Progenitor cell of endocrine pancreas (in vitro differentiated cells): ENCODE measurements around the gene S100A14. TPM values are rescaled to one million over a fixed set of nuclear protein-coding genes. Genes with fewer than 3 reads are reported as not detected.
"Not testable (repeated sequence)": the region's sequence is repeated elsewhere in the genome, so short reads cannot be mapped to it uniquely, and the experiment has no call there.

Experiments used
- DNase-seq: peaks from one replicate; pipeline ENCODE4 v3.0.0; 2021; ENCODE audit warnings: low spot score; ENCODE audit not compliant: unreplicated experiment
- H3K27ac Mint-ChIP-seq: 2 replicates; pipeline ENCODE4 v1.8.0; 2021; ENCODE audit warnings: mild to moderate bottlenecking, moderate library complexity, mixed read lengths
- H3K27me3 Mint-ChIP-seq: 2 replicates; pipeline ENCODE4 v1.8.0; 2021; ENCODE audit warnings: mixed read lengths
- H3K36me3 Mint-ChIP-seq: 2 replicates; pipeline ENCODE4 v1.8.0; 2022; ENCODE audit warnings: mixed read lengths; ENCODE audit not compliant: insufficient read depth
- H3K4me1 Mint-ChIP-seq: 2 replicates; pipeline ENCODE4 v1.8.0; 2021; ENCODE audit warnings: low read depth, mixed read lengths
- H3K4me3 Mint-ChIP-seq: 2 replicates; pipeline ENCODE4 v1.8.0; 2021; ENCODE audit warnings: low read depth, mild to moderate bottlenecking, moderate library complexity, mixed read lengths
- H3K9me3 Mint-ChIP-seq: 2 replicates; pipeline ENCODE4 v1.8.0; 2021; ENCODE audit warnings: low read depth, mixed read lengths
- total RNA-seq: library from RNA; stranded (reverse); gene quantifications from 2 replicates; pipeline ENCODE4 v1.2.1, GENCODE V29; 2021
- TF ChIP-seq, protein P1 (sequence below): fragments of 200-600 bp; sonication (generic); IDR thresholded peaks from one replicate; pipeline ENCODE4 v1.5.0; 2021; ENCODE audit warnings: antibody characterized with exemption, mild to moderate bottlenecking; ENCODE audit not compliant: unreplicated experiment

S100A14 gene
- total RNA-seq, 1 donor from 2014 or later = 1.4 TPM

DNA sequence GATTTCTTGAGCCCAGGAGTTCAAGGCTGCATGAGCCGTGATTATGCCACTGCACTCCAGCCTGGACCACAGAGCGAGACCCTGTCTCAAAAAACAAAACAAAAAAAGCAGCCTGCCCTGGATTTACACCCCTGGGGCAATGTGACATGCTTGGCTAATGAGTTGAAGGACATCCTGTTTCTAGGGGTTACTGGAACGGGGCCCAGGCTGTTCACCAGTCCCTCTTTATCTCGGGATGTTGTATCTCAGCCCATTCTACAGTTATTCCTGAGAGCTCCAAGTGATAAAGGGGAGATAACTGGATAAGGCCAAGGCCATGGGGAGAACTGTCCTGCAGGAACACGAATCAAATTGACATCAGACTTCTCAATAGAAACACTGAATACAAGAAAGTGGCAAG lies 28.8 kb downstream of the S100A14 start:
- no peak for DNase-seq

DNA sequence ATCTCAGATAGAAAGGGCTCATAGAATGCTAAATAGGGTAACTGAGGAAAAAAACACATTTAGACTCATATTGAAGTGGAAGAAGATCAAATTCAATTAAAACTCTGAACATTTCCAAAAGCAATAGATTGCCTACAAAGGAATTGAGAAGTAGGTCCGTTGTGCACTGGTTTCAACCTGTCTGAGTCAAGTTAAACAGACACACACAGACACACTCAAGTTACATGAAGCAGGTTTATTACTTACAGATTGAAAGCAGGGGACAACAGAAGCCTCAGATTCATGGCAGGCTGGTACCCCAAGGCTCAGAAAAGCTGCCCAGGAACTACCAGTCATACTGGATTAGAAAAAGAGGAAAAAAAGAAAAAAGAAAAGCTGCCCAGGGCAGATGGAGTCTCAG lies 29.8 kb downstream of the S100A14 start:
- H3K36me3 Mint-ChIP-seq = no peaks in the 10 kb centered on the region
- no peak overlapping the region for H3K4me3 Mint-ChIP-seq
- DNase-seq = no peak
- no peaks in the 10 kb centered on the region for H3K9me3 Mint-ChIP-seq
- no peaks in the 10 kb centered on the region for H3K27me3 Mint-ChIP-seq
- peak overlapping the region; percentile 65 for H3K27ac Mint-ChIP-seq
- TF ChIP-seq, protein P1, sequence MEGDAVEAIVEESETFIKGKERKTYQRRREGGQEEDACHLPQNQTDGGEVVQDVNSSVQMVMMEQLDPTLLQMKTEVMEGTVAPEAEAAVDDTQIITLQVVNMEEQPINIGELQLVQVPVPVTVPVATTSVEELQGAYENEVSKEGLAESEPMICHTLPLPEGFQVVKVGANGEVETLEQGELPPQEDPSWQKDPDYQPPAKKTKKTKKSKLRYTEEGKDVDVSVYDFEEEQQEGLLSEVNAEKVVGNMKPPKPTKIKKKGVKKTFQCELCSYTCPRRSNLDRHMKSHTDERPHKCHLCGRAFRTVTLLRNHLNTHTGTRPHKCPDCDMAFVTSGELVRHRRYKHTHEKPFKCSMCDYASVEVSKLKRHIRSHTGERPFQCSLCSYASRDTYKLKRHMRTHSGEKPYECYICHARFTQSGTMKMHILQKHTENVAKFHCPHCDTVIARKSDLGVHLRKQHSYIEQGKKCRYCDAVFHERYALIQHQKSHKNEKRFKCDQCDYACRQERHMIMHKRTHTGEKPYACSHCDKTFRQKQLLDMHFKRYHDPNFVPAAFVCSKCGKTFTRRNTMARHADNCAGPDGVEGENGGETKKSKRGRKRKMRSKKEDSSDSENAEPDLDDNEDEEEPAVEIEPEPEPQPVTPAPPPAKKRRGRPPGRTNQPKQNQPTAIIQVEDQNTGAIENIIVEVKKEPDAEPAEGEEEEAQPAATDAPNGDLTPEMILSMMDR = no peak
- H3K4me1 Mint-ChIP-seq = peaks cover 8% of the 10 kb centered on the region

More for the DNA sequence above, 28.8 kb downstream of the S100A14 start:
- Mint-ChIP-seq H3K36me3 (no peaks in the 10 kb centered on the region), H3K27ac (no peak overlapping the region), H3K27me3 (no peaks in the 10 kb centered on the region), H3K4me3 (no peak overlapping the region), H3K9me3 (no peaks in the 10 kb centered on the region), H3K4me1 (peaks cover 8% of the 10 kb centered on the region)
- TF ChIP-seq, protein P1 = no peak

DNA sequence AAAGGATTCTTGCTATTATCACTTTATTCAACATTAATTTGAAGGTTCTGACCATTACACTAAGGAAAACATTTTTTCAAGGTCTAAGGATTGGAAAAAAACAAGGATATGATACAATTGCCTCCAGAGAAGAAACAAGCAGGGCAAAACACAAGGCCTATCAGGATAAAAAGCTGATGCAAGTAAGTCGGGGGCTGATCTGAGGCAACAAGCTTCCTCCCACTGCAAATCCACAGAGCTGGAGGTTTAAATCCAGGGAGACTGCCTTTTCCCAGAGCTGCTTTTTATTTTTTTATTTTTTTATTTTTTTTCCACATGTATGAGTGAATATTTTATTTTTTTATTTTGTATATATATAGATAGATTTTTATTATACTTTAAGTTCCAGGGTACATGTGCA lies 31.1 kb downstream of the S100A14 start:
- Mint-ChIP-seq H3K4me3 (no peak overlapping the region), H3K9me3 (no peaks in the 10 kb centered on the region), H3K27me3 (no peaks in the 10 kb centered on the region), H3K27ac (no peak overlapping the region), H3K4me1 (peaks cover 8% of the 10 kb centered on the region), H3K36me3 (no peaks in the 10 kb centered on the region)
- DNase-seq = no peak
- TF ChIP-seq, protein P1 = no peak

DNA sequence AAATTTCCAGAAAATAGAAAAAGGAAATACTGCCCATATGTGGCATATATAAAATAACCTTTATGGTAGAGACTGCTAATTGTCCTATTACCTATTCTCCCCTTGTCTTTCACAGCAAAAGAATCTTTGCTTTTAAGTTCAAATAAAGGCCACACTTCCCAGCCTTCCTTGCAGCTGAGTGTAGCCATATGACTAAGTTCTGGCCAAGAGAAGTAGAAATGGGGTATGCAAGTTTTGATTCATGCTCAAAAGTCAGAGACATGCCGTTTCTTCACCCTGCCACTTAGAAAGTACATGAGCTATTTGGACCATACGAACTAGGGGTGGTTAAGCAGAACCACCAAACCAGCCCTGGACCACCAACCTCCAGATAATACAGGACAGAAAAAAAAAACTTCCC lies 32.1 kb downstream of the S100A14 start:
- TF ChIP-seq, protein P1 = no peak
- H3K4me1 Mint-ChIP-seq = peaks cover 8% of the 10 kb centered on the region
- no peaks in the 10 kb centered on the region for H3K27me3 Mint-ChIP-seq
- no peak for DNase-seq
- no peak overlapping the region for H3K4me3 Mint-ChIP-seq
- no peaks in the 10 kb centered on the region for H3K9me3 Mint-ChIP-seq
- no peak overlapping the region for H3K27ac Mint-ChIP-seq
- no peaks in the 10 kb centered on the region for H3K36me3 Mint-ChIP-seq

DNA sequence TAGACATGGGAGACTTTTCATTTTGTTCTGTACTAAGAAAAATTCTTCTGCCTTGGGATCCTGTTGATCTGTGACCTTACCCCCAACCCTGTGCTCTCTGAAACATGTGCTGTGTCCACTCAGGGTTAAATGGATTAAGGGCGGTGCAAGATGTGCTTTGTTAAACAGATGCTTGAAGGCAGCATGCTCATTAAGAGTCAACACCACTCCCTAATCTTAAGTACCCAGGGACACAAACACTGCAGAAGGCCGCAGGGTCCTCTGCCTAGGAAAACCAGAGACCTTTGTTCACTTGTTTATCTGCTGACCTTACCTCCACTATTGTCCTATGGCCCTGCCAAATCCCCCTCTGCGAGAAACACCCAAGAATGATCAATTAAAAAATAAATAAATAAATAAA lies 32.6 kb downstream of the S100A14 start:
- not testable (repeated sequence) for H3K4me1 Mint-ChIP-seq, H3K27me3 Mint-ChIP-seq, H3K4me3 Mint-ChIP-seq, H3K9me3 Mint-ChIP-seq, H3K27ac Mint-ChIP-seq, DNase-seq, H3K36me3 Mint-ChIP-seq

DNA sequence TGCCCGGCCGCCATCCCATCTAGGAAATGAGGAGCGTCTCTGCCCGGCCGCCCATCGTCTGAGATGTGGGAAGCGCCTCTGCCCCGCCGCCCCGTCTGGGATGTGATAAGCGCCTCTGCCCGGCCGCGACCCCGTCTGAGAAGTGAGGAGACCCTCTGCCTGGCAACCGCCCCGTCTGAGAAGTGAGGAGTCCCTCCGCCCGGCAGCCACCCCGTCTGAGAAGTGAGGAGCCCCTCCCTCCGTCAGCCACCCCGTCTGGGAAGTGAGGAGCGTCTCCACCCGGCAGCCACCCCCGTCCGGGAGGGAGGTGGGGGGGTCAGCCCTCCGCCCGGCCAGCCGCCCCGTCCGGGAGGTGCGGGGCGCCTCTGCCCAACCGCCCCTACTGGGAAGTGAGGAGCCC lies 33.3 kb downstream of the S100A14 start:
- DNase-seq, H3K4me3 Mint-ChIP-seq, H3K9me3 Mint-ChIP-seq, H3K27ac Mint-ChIP-seq, H3K36me3 Mint-ChIP-seq, H3K27me3 Mint-ChIP-seq: not testable (repeated sequence)
- peaks cover 12% of the 10 kb centered on the region for H3K4me1 Mint-ChIP-seq
